Epithelial cell of esophagus (primary cell): Measurements from ENCODE around the gene HNRNPH2.

Experiments used
- DNase-seq: peaks from one replicate; pipeline ENCODE4 v3.0.0; 2010; ENCODE audit warnings: low read depth
- H3K4me3 ChIP-seq: 2 replicates; pipeline ENCODE4 v1.5.1; 2011; ENCODE audit warnings: mild to moderate bottlenecking, low read length, control low read depth
- CTCF ChIP-seq: IDR thresholded peaks from 2 replicates; pipeline ENCODE4 v1.5.1; 2011; ENCODE audit warnings: low read depth, mild to moderate bottlenecking, low read length, control low read depth, inconsistent platforms; ENCODE audit not compliant: insufficient read depth; ENCODE audit errors: missing control alignments

The HNRNPH2 gene

DNA sequence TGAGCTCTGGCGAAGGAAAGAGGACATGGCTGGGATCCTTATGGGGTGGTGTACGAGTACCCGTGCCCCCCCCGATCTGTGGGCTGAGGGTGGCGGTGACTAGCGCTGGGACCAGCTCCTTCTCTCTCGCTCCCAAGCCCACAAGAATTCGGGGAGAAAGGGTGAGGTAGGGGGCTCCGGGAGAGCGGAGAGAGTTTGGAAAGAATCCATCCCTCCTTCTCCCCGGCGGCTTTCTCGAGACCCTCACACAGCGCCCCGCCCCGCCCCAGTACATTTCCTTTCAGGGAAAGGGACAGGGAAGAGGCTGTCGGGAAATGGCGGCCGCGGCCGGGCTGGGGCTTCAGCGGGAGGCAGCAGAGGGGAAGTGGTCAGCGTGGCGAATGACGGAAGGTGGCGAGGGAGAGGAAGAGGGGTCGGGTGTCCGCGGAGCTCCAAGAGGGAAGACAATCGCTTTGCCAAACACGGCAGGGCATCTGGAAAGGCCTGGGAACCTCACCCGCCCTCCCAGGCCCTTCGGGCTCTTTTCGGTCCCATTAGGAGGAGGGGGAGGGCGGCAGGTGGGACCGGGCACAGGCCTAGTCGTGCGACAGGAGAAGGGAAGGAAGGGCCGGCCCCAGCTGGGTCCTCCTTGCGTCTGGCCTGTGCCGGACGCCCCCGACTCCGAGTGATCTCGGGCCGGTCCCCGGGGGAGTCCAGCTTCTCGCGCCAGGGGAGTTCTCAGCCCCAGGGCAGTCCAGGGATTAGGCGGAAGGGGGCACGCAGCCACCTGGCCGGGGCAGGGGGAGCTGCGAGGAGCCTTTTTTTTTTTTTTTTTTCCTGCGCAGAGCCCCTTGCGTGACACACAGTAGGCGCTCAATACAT is 10.2 kb downstream of the HNRNPH2 start:
- H3K4me3 ChIP-seq, result peak overlapping the region; percentile 50
- DNase-seq, result no peak
- TF ChIP-seq CTCF, result no peak

- no peak overlapping the region for H3K4me3 ChIP-seq
- TF ChIP-seq CTCF, result no peak
- DNase-seq, result no peak
Observed at GRCh38 chrX:101419489-101419888, 11.5 kb downstream of the HNRNPH2 start.

GRCh38 chrX:101427954-101428353 is 19.9 kb downstream of the HNRNPH2 start:
- no peak for TF ChIP-seq CTCF
- H3K4me3 ChIP-seq, result no peak overlapping the region
- no peak for DNase-seq

DNA sequence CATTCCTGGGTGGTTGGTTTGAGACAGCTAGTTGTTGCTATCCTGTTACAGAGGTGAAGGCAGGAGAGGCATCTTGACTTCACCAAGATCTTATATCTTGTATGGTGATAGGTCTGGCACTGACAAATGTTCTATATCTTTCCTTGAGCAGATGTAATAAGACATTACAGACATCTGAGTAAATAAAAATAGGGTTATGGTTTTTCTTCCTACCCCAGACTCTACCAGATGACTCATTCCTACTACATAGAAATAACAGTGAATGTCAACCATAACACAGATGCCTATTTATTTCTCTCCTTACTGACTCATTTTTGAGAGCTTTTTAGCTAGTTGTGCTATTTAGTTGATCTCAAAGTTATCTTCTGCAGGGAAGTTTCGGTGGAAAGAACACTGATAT is 21.9 kb downstream of the HNRNPH2 start:
- TF ChIP-seq CTCF, result no peak
- DNase-seq, result peak; percentile 12

DNA sequence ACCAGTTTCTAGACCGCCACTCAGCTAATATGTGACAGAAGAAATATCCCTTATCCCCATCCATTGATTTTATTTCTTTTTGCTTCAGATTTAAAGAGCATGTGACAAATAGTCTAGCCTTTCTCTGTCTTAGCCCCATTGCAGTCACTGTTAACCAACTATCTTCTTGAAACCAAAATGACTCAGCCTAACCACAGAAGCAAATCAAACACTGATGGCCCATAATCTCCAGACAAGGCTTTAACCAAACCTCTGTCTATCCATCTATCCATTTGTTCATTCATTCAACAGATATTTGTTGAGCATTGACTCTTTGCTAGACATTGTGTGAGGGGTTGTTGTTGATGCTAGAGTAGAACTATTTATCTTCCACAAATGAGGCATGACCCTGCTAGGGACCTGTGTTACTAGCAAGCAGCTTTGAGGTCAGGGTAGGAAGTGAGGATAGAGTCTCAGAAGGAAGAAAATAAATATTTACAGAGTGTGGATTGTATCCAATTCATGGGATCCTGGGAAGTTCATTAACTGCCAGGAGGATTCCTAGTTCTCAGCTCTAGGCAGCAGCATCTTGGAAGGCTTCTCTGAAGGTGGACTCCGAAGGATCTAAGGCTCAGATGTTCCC is 22.5 kb downstream of the HNRNPH2 start:
- peak; percentile 7 for DNase-seq
- no peak for TF ChIP-seq CTCF
- H3K4me3 ChIP-seq, result no peak overlapping the region

More for the DNA sequence above, 21.9 kb downstream of the HNRNPH2 start:
- H3K4me3 ChIP-seq, result no peak overlapping the region

- no peak for DNase-seq
- no peak for TF ChIP-seq CTCF
- H3K4me3 ChIP-seq, result no peak overlapping the region
Observed at GRCh38 chrX:101442085-101442484, 34.1 kb downstream of the HNRNPH2 start.
